K562 (cell line): ENCODE results near the gene GFOD1. TPM values are rescaled to one million over a fixed set of nuclear protein-coding genes. Genes with fewer than 3 reads are reported as not detected.

Source experiments
- ATAC-seq: fragments of 200-7000 bp; cut with Tn5 transposase; 3 replicates; pipeline ENCODE4 v1.9.1; 2020; ENCODE audit warnings: moderate library complexity
- BruUV-seq: library from RNA; stranded (reverse); fragments of 400-500 nt; replicated peaks from 2 replicates; lab custom pipeline; 2021; lab: Mats Ljungman, UMichigan
- CTCF ChIA-PET: fragments of 300-600 bp; formaldehyde crosslinking; extraction: SDS; loops from one replicate; lab custom pipeline; 2021; ENCODE audit warnings: low intra/inter-chr PET ratio; lab: Yijun Ruan, JAX
- POLR2A ChIA-PET: fragments of 300-600, 350-650 bp; sonication (Branson Sonifier 250); formaldehyde crosslinking; extraction: SDS; loops from one replicate; lab custom pipeline; 2021; ENCODE audit warnings: antibody characterized with exemption, inconsistent platforms; lab: Yijun Ruan, JAX
- DNase-seq, 4 experiments: peaks; one replicate each; pipeline versions ENCODE4 v3.0.0 to v3.0.0-alpha.2; 2011 to 2018; ENCODE audit warnings: low spot score in 3 of 4, mixed read lengths in 3 of 4; ENCODE audit errors: extremely low read depth in 1 of 4
- FAIRE-seq: peaks from 2 replicates; lab custom pipeline; 2011; peaks lifted over from hg19 to GRCh38; lab: Jason Lieb, UNC
- H2AFZ ChIP-seq: 2 replicates; pipeline ENCODE4 v1.6.0; 2011; ENCODE audit warnings: low read depth, low read length, control low read depth, inconsistent platforms
- H3K27ac ChIP-seq: fragments of 200-600 bp; 3 replicates; pipeline ENCODE4 v1.8.0; 2011; ENCODE audit warnings: low read depth, mild to moderate bottlenecking, control low read depth, inconsistent platforms, low read length, moderate library complexity, mixed read lengths; ENCODE audit errors: extremely low read depth
- H3K27me3 ChIP-seq, 2 experiments: fragments of 300-600 bp in 1 of 2; 2 replicates in 1 of 2; 3 replicates in 1 of 2; pipeline versions ENCODE4 v1.6.0 to v1.8.0; 2011; ENCODE audit warnings: inconsistent platforms in 2 of 2, low read length in 2 of 2, mild to moderate bottlenecking in 1 of 2, mixed read lengths in 1 of 2, moderate library complexity in 1 of 2; ENCODE audit not compliant: control insufficient read depth in 2 of 2, insufficient read depth in 2 of 2
- H3K36me3 ChIP-seq: fragments of 300-600 bp; 3 replicates; pipeline ENCODE4 v1.8.0; 2011; ENCODE audit warnings: mild to moderate bottlenecking, low read length, inconsistent platforms; ENCODE audit not compliant: control insufficient read depth, insufficient read depth
- H3K4me1 ChIP-seq, 2 experiments: fragments of 200-600 bp in 1 of 2; replicated peaks in 1 of 2; 2 replicates in 1 of 2; 3 replicates in 1 of 2; pipeline versions ENCODE4 v1.5.1 to v1.8.0; 2011; ENCODE audit warnings: inconsistent platforms in 2 of 2, low read length in 2 of 2, mild to moderate bottlenecking in 1 of 2, mixed read lengths in 1 of 2, moderate library complexity in 1 of 2; ENCODE audit not compliant: control insufficient read depth in 2 of 2, insufficient read depth in 2 of 2
- H3K4me2 ChIP-seq: 2 replicates; pipeline ENCODE4 v1.6.1; 2011; ENCODE audit warnings: low read length, control low read depth, inconsistent platforms, mixed read lengths; ENCODE audit not compliant: insufficient read depth
- H3K4me3 ChIP-seq: fragments of 200-600 bp; sonication (generic), shearing (Covaris generic); 2 replicates; pipeline ENCODE4 v1.5.1; 2016; ENCODE audit warnings: control low read depth, inconsistent platforms
- H3K79me2 ChIP-seq: fragments of 200-600 bp; 3 replicates; pipeline ENCODE4 v1.8.0; 2011; ENCODE audit warnings: low read length, inconsistent platforms; ENCODE audit not compliant: control insufficient read depth, insufficient read depth
- H3K9ac ChIP-seq, 2 experiments: 2 replicates each; pipeline versions ENCODE4 v1.6.0 to v1.6.1; 2011; ENCODE audit warnings: low read depth in 2 of 2, low read length in 2 of 2, control low read depth in 1 of 2, inconsistent platforms in 1 of 2, mild to moderate bottlenecking in 1 of 2, mixed read lengths in 1 of 2; ENCODE audit not compliant: insufficient read depth in 1 of 2
- H3K9me1 ChIP-seq: one replicate; pipeline ENCODE4 v1.6.0; 2011; ENCODE audit warnings: inconsistent platforms, mild to moderate bottlenecking, low read length, moderate library complexity; ENCODE audit not compliant: control insufficient read depth, insufficient read depth
- H3K9me3 ChIP-seq: replicated peaks from 2 replicates; pipeline ENCODE4 v1.5.1; 2011; ENCODE audit warnings: low read depth, low read length, inconsistent platforms; ENCODE audit not compliant: control insufficient read depth, insufficient read depth
- H4K20me1 ChIP-seq: replicated peaks from 2 replicates; pipeline ENCODE4 v1.6.1; 2011; ENCODE audit warnings: low read length, inconsistent platforms, mixed read lengths; ENCODE audit not compliant: control insufficient read depth, insufficient read depth
- BACH1 ChIP-seq: fragments of 200-800 bp; sonication (Bioruptor generic); IDR thresholded peaks from 2 replicates; pipeline ENCODE4 v1.6.1; 2016; ENCODE audit warnings: missing genetic modification characterization, missing compliant biosample characterization
- BRD4 ChIP-seq: fragments of 200-600 bp; sonication (generic); IDR thresholded peaks from 2 replicates; pipeline ENCODE4 v1.6.1; 2017; ENCODE audit warnings: inconsistent platforms
- GMEB1 ChIP-seq: fragments of 250-450 bp; sonication (Bioruptor Pico); IDR thresholded peaks from 2 replicates; pipeline ENCODE4 v1.4.0; 2020; ENCODE audit warnings: mild to moderate bottlenecking
- HNRNPK ChIP-seq: fragments of 200-400 bp; formaldehyde crosslinking; IDR thresholded peaks from one replicate; pipeline ENCODE4 v1.6.1; 2018; ENCODE audit warnings: mild to moderate bottlenecking, low read depth, low read length; ENCODE audit not compliant: poor library complexity, severe bottlenecking
- LCOR ChIP-seq: sonication (generic); formaldehyde crosslinking; IDR thresholded peaks from 2 replicates; pipeline ENCODE4 v1.8.0; 2022; ENCODE audit warnings: mild to moderate bottlenecking, missing genetic modification reagents
- MAFG ChIP-seq: fragments of 450-650 bp; conservative IDR thresholded peaks from 2 replicates; pipeline ENCODE4 v1.6.1; 2016; ENCODE audit warnings: missing genetic modification characterization, missing compliant biosample characterization
- MLX ChIP-seq, 2 experiments: fragments of 450-650 bp in 1 of 2; sonication (generic) in 1 of 2; formaldehyde crosslinking; conservative IDR thresholded peaks; 2 replicates each; pipeline versions ENCODE4 v1.4.0 to v1.8.1; 2020 to 2022; ENCODE audit warnings: mild to moderate bottlenecking in 1 of 2, missing genetic modification reagents in 1 of 2
- POLR2AphosphoS2 ChIP-seq: IDR thresholded peaks from 2 replicates; pipeline ENCODE4 v1.6.1; 2012; ENCODE audit warnings: low read length, improper control_type of control experiment
- SNIP1 ChIP-seq: fragments of 450-650 bp; IDR thresholded peaks from 2 replicates; pipeline ENCODE4 v1.7.1; 2017; ENCODE audit warnings: low read depth, mild to moderate bottlenecking
- TAF1 ChIP-seq: IDR thresholded peaks from 2 replicates; pipeline ENCODE4 v1.6.1; 2011; ENCODE audit warnings: mild to moderate bottlenecking, low read length, moderate library complexity; ENCODE audit not compliant: insufficient read depth, control insufficient read depth, severe bottlenecking; ENCODE audit errors: extremely low read depth
- U2AF2 ChIP-seq: fragments of 200-400 bp; formaldehyde crosslinking; optimal IDR thresholded peaks from 2 replicates; pipeline ENCODE3; 2017; ENCODE audit warnings: low read depth, mild to moderate bottlenecking, low read length
- ZBED1 ChIP-seq: IDR thresholded peaks from 2 replicates; pipeline ENCODE4 v1.6.1; 2014
- ZFP1 ChIP-seq: fragments of 450-650 bp; formaldehyde crosslinking; IDR thresholded peaks from 2 replicates; pipeline ENCODE4 v1.4.0; 2020; ENCODE audit warnings: mild to moderate bottlenecking, mixed read lengths
- ZNF445 ChIP-seq: fragments of 250-450 bp; sonication (Bioruptor Pico); IDR thresholded peaks from 2 replicates; pipeline ENCODE4 v1.4.0; 2020; ENCODE audit warnings: low read depth, mild to moderate bottlenecking, moderate library complexity
- ZNF592 ChIP-seq: fragments of 450-650 bp; IDR thresholded peaks from 2 replicates; pipeline ENCODE4 v1.6.1; 2017; ENCODE audit warnings: antibody characterized with exemption, mild to moderate bottlenecking
- ZSCAN29 ChIP-seq: fragments of 450-650 bp; IDR thresholded peaks from 2 replicates; pipeline ENCODE4 v1.6.1; 2017
- WGBS: fragments of 100-300 bp; shearing (Covaris generic); methylation state at CpG from one replicate; pipeline ENCODE4 v1.1.6; 2016; ENCODE audit warnings: low coverage, mixed read lengths; ENCODE audit not compliant: insufficient coverage; ENCODE audit errors: missing lambda C conversion rate; 5-methylcytosine and 5-hydroxymethylcytosine counted together
- in situ Hi-C: fragments of 300-500 bp; cut with MboI; formaldehyde crosslinking; loops from 4 replicates; pipeline ENCODE4 v1.15.0; 2018; ENCODE audit warnings: inconsistent platforms, mixed read lengths
- intact Hi-C: fragments of 100-400 bp; cut with micrococcal nuclease; formaldehyde crosslinking; loops from 2 replicates; pipeline ENCODE4 v1.14.2; 2022
- polyA plus RNA-seq, 8 experiments: library from polyadenylated mRNA; depleted of rRNA in 4 of 8; stranded (reverse) in 5 of 8; unstranded in 3 of 8; fragments of >200 nt; fragmentation: Nextera tagmentation in 2 of 8; fragmentation: Illumina TruSeq in 1 of 8; extraction: Ambion mirVana in 2 of 8; extraction: Trizol in 1 of 8; gene quantifications; 2 replicates each; pipeline versions ENCODE4 v1.2.1 to v1.2.3, GENCODE V29; 2011 to 2014; ENCODE audit warnings: inconsistent platforms in 1 of 8, missing spikeins in 1 of 8
- total RNA-seq, 7 experiments: library from RNA; depleted of rRNA in 6 of 7; stranded (reverse); fragments of >200 nt in 6 of 7; fragmentation: Illumina TruSeq in 2 of 7; extraction: Trizol in 2 of 7; gene quantifications; 2 replicates each; pipeline versions ENCODE4 v1.2.1 to v1.2.3, GENCODE V29; 2011 to 2021; ENCODE audit warnings: low replicate concordance in 1 of 7

The GFOD1 gene
- total and polyA plus RNA-seq, 9 of the 15 experiments (the other 6 are each of a cell fraction or from before 2014, with no cell fraction given), result 3.8 to 12.0 (median 8.2) TPM

GRCh38 chr6:13355999-13356785, 131.2 kb downstream of the GFOD1 start:
- POLR2A ChIA-PET, result interaction anchor here (0.7 to 1.1 kb wide), 2 partner anchors 24 to 39 kb away, joined by 3 to 4 read pairs; no protein-coding TSS in a partner anchor
- TF ChIP-seq POLR2AphosphoS2 (no peak), ZNF445 (CRISPR knock-in tag) (0 out of 2 replicates have a peak, but pooled peaks have one; percentile 29), BACH1 (tag) (no peak), U2AF2 (no peak), MAFG (tag) (no peak), ZBED1 (no peak), SNIP1 (no peak), LCOR (0 out of 2 replicates have a peak, but pooled peaks have one; percentile 13), HNRNPK (no peak), GMEB1 (CRISPR knock-in tag) (no peak), BRD4 (no peak), ZSCAN29 (0 out of 2 replicates have a peak, but pooled peaks have one; percentile 12), MLX (CRISPR knock-in tag; conservative IDR thresholded peaks at IDR 0.05) (no peak), ZNF592 (0 out of 2 replicates have a peak, but pooled peaks have one; percentile 12), ZFP1 (CRISPR knock-in tag) (0 out of 2 replicates have a peak, but pooled peaks have one; percentile 37), TAF1 (no peak)

More at GRCh38 chr6:13355999-13356785, 131.2 kb downstream of the GFOD1 start:
- H4K20me1 ChIP-seq, result peaks cover 10% of the 10 kb centered on the region
- H2AFZ ChIP-seq, result no peak overlapping the region
- DNase-seq (no peak), FAIRE-seq (no peak), ATAC-seq (no peak)
- intact Hi-C loops, result loop anchor here (2.0 kb wide), 2 partner anchors 19 to 25 kb away; no protein-coding TSS in a partner anchor
- H3K9ac ChIP-seq, result no peak overlapping the region
- no TSS peak for BruUV-seq
- CTCF ChIA-PET, result no interaction called here
- H3K27ac ChIP-seq, result peak overlapping the region; percentile 4; the same call in 1 of the 3 replicates
- peak overlapping the region; percentile 13; the same call in 1 of the 2 replicates for H3K4me2 ChIP-seq
- no peaks in the 10 kb centered on the region for H3K79me2 ChIP-seq
- in situ Hi-C loops, result no loop called here
- H3K9me3 ChIP-seq, result no peaks in the 10 kb centered on the region
- H3K4me1 ChIP-seq, result peaks cover 27 to 60% of the 10 kb centered on the region in 2 experiments
- H3K27me3 ChIP-seq, result no peaks in the 10 kb centered on the region
- WGBS, result 15% methylated on average over 6 of the region's 6 CpGs
- H3K36me3 ChIP-seq, result no peaks in the 10 kb centered on the region
- peaks cover 2% of the 10 kb centered on the region for H3K9me1 ChIP-seq
- H3K4me3 ChIP-seq, result no peak overlapping the region
